ENCODE results near the gene DAPK1.

Gene DAPK1

GRCh38 chr9:87642330-87643106 is 144.9 kb downstream of the DAPK1 start:
- ChIA-PET CTCF (interaction anchor here (0.6 kb wide), 1 partner anchor 104 kb away, joined by 4 read pairs; no protein-coding TSS in a partner anchor), POLR2A (no interaction called here)
- H3K4me1 ChIP-seq (ENCODE audit: control insufficient read depth, insufficient read depth, low read length), result peaks cover 13% of the 10 kb centered on the region
- no peaks in the 10 kb centered on the region for H3K9me3 ChIP-seq (ENCODE audit: control insufficient read depth, insufficient read depth, low read depth, low read length)
- no peak overlapping the region for H3K27ac ChIP-seq (ENCODE audit: extremely low read depth, low read depth, low read length)
- H3K4me3 ChIP-seq (ENCODE audit: low read depth, low read length), result no peak overlapping the region
- TF ChIP-seq ZSCAN4 (tag by site-specific recombination; IDR thresholded peaks at IDR 0.05) (no peak), REPIN1 (tag by site-specific recombination; IDR thresholded peaks at IDR 0.05; ENCODE audit: low read depth) (no peak), ZNF621 (tag by site-specific recombination; IDR thresholded peaks at IDR 0.05) (no peak), ZBTB20 (tag by site-specific recombination; IDR thresholded peaks at IDR 0.05) (no peak), MYNN (tag by site-specific recombination; IDR thresholded peaks at IDR 0.05; ENCODE audit: borderline replicate concordance) (no peak), BCL11B (tag by site-specific recombination; IDR thresholded peaks at IDR 0.05; ENCODE audit: low read depth) (no peak), ZBTB10 (tag by site-specific recombination; IDR thresholded peaks at IDR 0.05) (no peak), ZNF449 (tag by site-specific recombination; IDR thresholded peaks at IDR 0.05) (peak; percentile 68), KLF16 (tag by site-specific recombination; IDR thresholded peaks at IDR 0.05) (no peak)
- peaks cover 0 to 66% of the 10 kb centered on the region in 2 experiments; a peak in 1 of 3 replicates for H3K36me3 ChIP-seq (ENCODE audit: control insufficient read depth in 2 of 2, insufficient read depth in 1 of 2, low read length in 2 of 2)

- POLR2A ChIA-PET, result no interaction called here
- H3K36me3 ChIP-seq (ENCODE audit: control insufficient read depth in 2 of 2, insufficient read depth in 1 of 2, low read length in 2 of 2), result peaks cover 0 to 64% of the 10 kb centered on the region in 2 experiments; a peak in 1 of 3 replicates
Observed at GRCh38 chr9:87643107-87643650, 145.5 kb downstream of the DAPK1 start.

More at GRCh38 chr9:87643107-87643650, 145.5 kb downstream of the DAPK1 start:
- CTCF ChIA-PET, result no interaction called here
- Histone ChIP-seq H3K4me3 (ENCODE audit: low read depth, low read length) (no peak overlapping the region), H3K4me1 (ENCODE audit: control insufficient read depth, insufficient read depth, low read length) (peaks cover 13% of the 10 kb centered on the region), H3K27ac (ENCODE audit: extremely low read depth, low read depth, low read length) (no peak overlapping the region), H3K9me3 (ENCODE audit: control insufficient read depth, insufficient read depth, low read depth, low read length) (no peaks in the 10 kb centered on the region)
- TF ChIP-seq ZBTB10 (tag by site-specific recombination; IDR thresholded peaks at IDR 0.05) (no peak), KLF10 (tag by site-specific recombination; IDR thresholded peaks at IDR 0.05) (no peak), ZNF391 (tag by site-specific recombination; IDR thresholded peaks at IDR 0.05; ENCODE audit: borderline replicate concordance, low read depth) (no peak), RBAK (tag by site-specific recombination; IDR thresholded peaks at IDR 0.05) (no peak), ZNF544 (tag by site-specific recombination; IDR thresholded peaks at IDR 0.05) (no peak), ZNF302 (tag by site-specific recombination; IDR thresholded peaks at IDR 0.05; ENCODE audit: low read depth) (no peak), ZNF404 (tag by site-specific recombination; IDR thresholded peaks at IDR 0.05) (no peak), ZNF292 (tag by site-specific recombination; IDR thresholded peaks at IDR 0.05; ENCODE audit: borderline replicate concordance, low read depth) (no peak), ZNF473 (tag by site-specific recombination; IDR thresholded peaks at IDR 0.05) (no peak), ZNF501 (tag by site-specific recombination; IDR thresholded peaks at IDR 0.05) (no peak)
